CD4-positive, alpha-beta T cell treated with Interleukin-4 for 4 hours (primary cell): Measurements from ENCODE around the gene STRAP.

ENCODE experiments used
- DNase-seq: peaks from one replicate; pipeline ENCODE4 v3.0.0-alpha.2; 2020

The STRAP gene

GRCh38 chr12:15882118-15882971, at the start of gene STRAP:
Gene STRAP (plus strand): TSS chr12:15882387. CDS start chr12:15882708, 321 bp downstream.
- DNase-seq, result peak; percentile 96

- no peak for DNase-seq
Measured at GRCh38 chr12:15834575-15834974, 47.6 kb upstream of the STRAP start.

GRCh38 chr12:15837141-15837790, 44.9 kb upstream of the STRAP start:
- DNase-seq, result no peak

- no peak for DNase-seq
Measured at GRCh38 chr12:15839041-15839440, 43.1 kb upstream of the STRAP start.

GRCh38 chr12:15839682-15840081, 42.5 kb upstream of the STRAP start:
- no peak for DNase-seq

GRCh38 chr12:15842108-15842507, 40.1 kb upstream of the STRAP start:
- no peak for DNase-seq

- no peak for DNase-seq
Measured at GRCh38 chr12:15846887-15847286, 35.3 kb upstream of the STRAP start.

GRCh38 chr12:15848606-15849005, 33.6 kb upstream of the STRAP start:
- no peak for DNase-seq

- DNase-seq, result no peak
Measured at GRCh38 chr12:15851045-15851620, 31.1 kb upstream of the STRAP start.

- no peak for DNase-seq
Measured at GRCh38 chr12:15851919-15852318, 30.3 kb upstream of the STRAP start.

- no peak for DNase-seq
Measured at GRCh38 chr12:15852383-15852782, 29.8 kb upstream of the STRAP start.

GRCh38 chr12:15853877-15854276, 28.3 kb upstream of the STRAP start:
- no peak for DNase-seq

- no peak for DNase-seq
Measured at GRCh38 chr12:15854916-15855315, 27.3 kb upstream of the STRAP start.

GRCh38 chr12:15855646-15856045, 26.5 kb upstream of the STRAP start:
- DNase-seq, result no peak

GRCh38 chr12:15856097-15856982, 25.8 kb upstream of the STRAP start:
- peak; percentile 60 for DNase-seq

- DNase-seq, result no peak
Measured at GRCh38 chr12:15858353-15858752, 23.8 kb upstream of the STRAP start.

GRCh38 chr12:15859116-15859515, 23.1 kb upstream of the STRAP start:
- DNase-seq, result no peak

GRCh38 chr12:15861404-15861803, 20.8 kb upstream of the STRAP start:
- DNase-seq, result no peak

- no peak for DNase-seq
Measured at GRCh38 chr12:15862840-15863239, 19.3 kb upstream of the STRAP start.

- DNase-seq, result no peak
Measured at GRCh38 chr12:15863372-15863771, 18.8 kb upstream of the STRAP start.

- no peak for DNase-seq
Measured at GRCh38 chr12:15863984-15864383, 18.2 kb upstream of the STRAP start.

GRCh38 chr12:15868186-15868585, 14.0 kb upstream of the STRAP start:
- no peak for DNase-seq

- no peak for DNase-seq
Measured at GRCh38 chr12:15873556-15873955, 8.6 kb upstream of the STRAP start.
